Subcutaneous adipose tissue (tissue), 4 donors: ENCODE data around the gene TEX10. TPM values are rescaled to one million over a fixed set of nuclear protein-coding genes. Genes with fewer than 3 reads are reported as not detected.

ENCODE experiments used
- CTCF ChIP-seq: fragments of 450-650 bp; IDR thresholded peaks from one replicate; pipeline ENCODE4 v1.5.1; 2016; ENCODE audit warnings: low read depth, mild to moderate bottlenecking, control low read depth, antibody characterized with exemption, moderate library complexity
- total RNA-seq, 4 donors: library from RNA; depleted of rRNA; stranded (reverse); fragments of >200 nt; gene quantifications; one replicate each; pipeline ENCODE4 v1.1.0, GENCODE V29; 2016

Gene TEX10
- total RNA-seq, 4 donors from 2014 or later, result 8.7 to 27.6 (median 14.6) TPM

DNA sequence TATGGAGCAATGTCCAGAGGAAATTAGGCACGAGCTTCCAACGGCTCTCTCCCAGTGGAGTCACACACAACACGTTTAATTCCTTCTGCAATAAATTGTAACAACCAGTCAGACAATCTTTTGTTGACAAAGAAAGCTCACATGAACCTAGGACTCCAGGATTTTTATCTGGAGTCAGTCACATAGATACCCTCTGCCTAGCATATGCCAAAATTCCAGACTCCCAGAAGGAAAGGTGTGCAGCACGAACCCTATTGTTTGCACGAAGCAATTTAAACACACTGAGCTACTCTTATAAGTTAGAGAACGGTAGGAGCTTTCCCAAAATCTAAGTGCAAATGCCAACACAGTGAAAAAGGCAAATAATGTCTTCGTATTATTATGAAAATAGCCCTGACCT is 67.1 kb downstream of the TEX10 start:
- TF ChIP-seq CTCF, result no peak

DNA sequence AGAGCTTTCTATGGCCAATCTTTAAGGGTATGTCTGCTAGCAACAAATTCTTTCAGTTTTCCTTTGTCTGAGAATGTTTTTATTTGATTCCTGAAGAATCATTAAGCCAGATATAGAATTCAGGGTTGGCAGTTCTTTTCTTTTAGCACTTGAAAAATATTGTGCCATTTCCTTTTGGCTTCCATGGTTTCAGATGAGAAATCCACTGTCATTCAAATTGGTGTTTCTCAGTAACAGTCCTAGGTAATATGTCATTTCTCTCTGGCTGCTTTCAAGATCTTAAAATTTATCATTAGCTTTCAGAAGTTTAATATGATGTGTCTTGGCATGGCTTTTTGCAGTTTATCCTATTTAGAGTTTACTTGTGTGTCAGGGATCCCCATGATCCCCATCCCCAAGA is 67.7 kb downstream of the TEX10 start:
- TF ChIP-seq CTCF, result no peak

DNA sequence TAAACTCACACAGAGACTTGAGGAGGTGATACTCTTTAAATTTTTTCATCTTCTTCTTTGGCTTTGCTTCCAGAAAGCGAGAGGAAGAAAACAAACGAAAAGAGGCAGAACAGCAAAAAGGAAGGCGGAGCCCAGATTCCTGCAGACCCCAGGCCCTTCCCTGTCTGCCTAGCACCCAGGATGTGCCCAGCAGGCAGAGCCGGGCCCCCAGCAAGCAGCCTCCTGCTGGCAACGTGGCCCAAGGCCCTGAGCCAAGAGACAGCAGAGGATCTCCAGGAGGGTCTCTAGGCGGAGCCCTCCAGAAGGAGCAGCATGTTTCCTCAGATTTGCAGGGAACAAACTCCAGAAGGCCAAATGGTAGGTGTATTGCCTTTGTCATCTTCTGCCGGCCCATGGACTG is 68.5 kb downstream of the TEX10 start:
- TF ChIP-seq CTCF, result no peak

DNA sequence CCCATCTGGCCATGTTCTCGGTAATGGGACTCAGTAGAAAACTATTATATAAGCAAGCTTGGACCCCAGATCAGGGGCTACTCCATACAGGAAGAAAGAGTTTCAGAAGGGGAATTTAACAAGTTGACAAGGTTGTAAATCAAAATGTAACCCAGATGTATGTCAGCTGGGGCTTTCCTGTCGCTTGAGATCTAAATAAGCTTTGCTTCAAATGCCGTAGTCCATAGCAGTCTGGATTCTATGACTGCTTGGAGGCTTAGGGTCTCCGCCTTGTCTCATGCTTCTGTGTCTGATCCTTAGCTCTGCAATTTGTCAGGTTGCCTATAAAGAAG is 70.4 kb downstream of the TEX10 start:
- no peak for TF ChIP-seq CTCF

GRCh38 chr9:100281676-100282387 is 70.9 kb downstream of the TEX10 start:
- no peak for TF ChIP-seq CTCF

DNA sequence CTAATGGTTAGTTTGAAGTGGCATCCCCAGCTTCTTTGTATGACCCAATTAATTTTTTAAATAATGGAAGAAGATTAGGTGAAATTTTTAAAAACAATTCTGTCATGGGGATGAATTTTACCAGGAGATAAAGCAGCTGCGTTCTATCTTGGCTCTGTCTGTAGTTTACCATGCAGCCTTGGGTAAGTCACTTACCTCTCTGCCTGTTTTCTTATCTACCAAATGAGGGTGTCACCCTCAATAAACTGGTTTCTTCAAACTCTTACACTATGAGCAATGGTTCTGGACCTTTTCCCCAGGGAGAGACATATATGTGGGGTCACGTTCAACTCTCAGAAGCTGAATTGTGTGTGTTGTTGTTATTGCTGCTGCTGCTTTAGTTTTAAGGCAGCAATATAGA is 71.7 kb downstream of the TEX10 start:
- TF ChIP-seq CTCF, result no peak

DNA sequence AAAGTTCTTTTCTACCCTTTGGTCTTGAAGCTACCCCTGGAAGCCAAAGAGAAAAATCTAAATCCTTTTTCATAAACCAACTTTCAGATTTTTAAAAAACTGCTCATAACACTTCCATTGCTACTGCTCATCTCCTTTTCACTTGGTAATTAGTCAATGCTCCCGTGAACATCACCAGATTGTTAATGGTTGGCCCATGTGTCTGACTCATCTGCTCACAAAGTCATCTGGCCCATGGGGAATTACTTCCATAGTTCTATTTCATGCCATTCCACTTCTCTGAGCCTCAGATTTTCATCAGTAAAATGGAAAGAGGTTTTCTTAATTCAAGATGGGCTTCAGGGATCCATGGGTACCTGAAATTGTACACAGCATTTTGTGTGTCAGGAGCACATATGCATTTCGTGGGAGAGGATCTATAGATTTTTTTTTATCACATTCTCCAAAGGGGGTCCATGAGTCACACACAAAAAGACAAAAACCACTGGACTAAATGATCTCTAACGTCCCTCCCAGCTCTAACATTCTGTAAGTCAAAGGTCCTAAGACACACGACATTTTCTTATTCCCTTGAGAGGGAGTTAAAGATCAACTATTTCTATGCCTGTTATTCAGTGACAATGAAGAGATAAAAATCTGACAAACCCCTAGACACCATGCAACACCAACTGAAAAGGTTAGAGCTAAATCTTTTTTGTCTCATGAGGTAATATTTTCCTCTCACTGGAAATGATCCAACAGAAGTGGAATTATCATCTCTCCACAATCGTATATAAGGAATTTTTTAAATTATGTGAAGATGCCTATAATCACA is 75.4 kb downstream of the TEX10 start:
- no peak for TF ChIP-seq CTCF
